GM19467 (cell line): Measurements from ENCODE around the gene ASH1L.
"Not testable (repeated sequence)": the region's sequence is repeated elsewhere in the genome, so short reads cannot be mapped to it uniquely, and the experiment has no call there.

Experiments used
- ATAC-seq: cut with Tn5 transposase; IDR thresholded peaks from one replicate; pipeline ENCODE4 v1.9.1; 2021; ENCODE audit warnings: mild to moderate bottlenecking, moderate library complexity; ENCODE audit not compliant: unreplicated experiment

Gene ASH1L

GRCh38 chr1:155499953-155500639, 62.5 kb downstream of the ASH1L start:
- ATAC-seq: no peak

- no peak for ATAC-seq
These were observed 63.3 kb downstream of the ASH1L start for GRCh38 chr1:155499263-155499662.

GRCh38 chr1:155493595-155493994, 69.0 kb downstream of the ASH1L start:
- not testable (repeated sequence) for ATAC-seq

- ATAC-seq: not testable (repeated sequence)
These were observed 74.2 kb downstream of the ASH1L start for GRCh38 chr1:155488419-155488818.

GRCh38 chr1:155487541-155487940, 75.1 kb downstream of the ASH1L start:
- ATAC-seq: no peak

GRCh38 chr1:155486952-155487351, 75.7 kb downstream of the ASH1L start:
- not testable (repeated sequence) for ATAC-seq

GRCh38 chr1:155485945-155486344, 76.7 kb downstream of the ASH1L start:
- no peak for ATAC-seq

- no peak for ATAC-seq
These were observed 77.4 kb downstream of the ASH1L start for GRCh38 chr1:155485222-155485621.

GRCh38 chr1:155481741-155482241, 80.8 kb downstream of the ASH1L start:
- ATAC-seq: no peak

- no peak for ATAC-seq
These were observed 83.4 kb downstream of the ASH1L start for GRCh38 chr1:155479205-155479604.

GRCh38 chr1:155478270-155478852, 84.2 kb downstream of the ASH1L start:
- ATAC-seq: no peak

GRCh38 chr1:155474146-155474545, 88.5 kb downstream of the ASH1L start:
- no peak for ATAC-seq

- ATAC-seq: no peak
These were observed 89.3 kb downstream of the ASH1L start for GRCh38 chr1:155473151-155473821.

- ATAC-seq: no peak
These were observed 90.0 kb downstream of the ASH1L start for GRCh38 chr1:155472491-155473083.

GRCh38 chr1:155471891-155472290, 90.7 kb downstream of the ASH1L start:
- ATAC-seq: no peak

- no peak for ATAC-seq
These were observed 91.6 kb downstream of the ASH1L start for GRCh38 chr1:155471026-155471425.

GRCh38 chr1:155466996-155467395, 95.6 kb downstream of the ASH1L start:
- no peak for ATAC-seq

GRCh38 chr1:155466617-155466972, 96.0 kb downstream of the ASH1L start:
- ATAC-seq: no peak

- ATAC-seq: no peak
These were observed 98.5 kb downstream of the ASH1L start for GRCh38 chr1:155463865-155464650.

- no peak for ATAC-seq
These were observed 104.5 kb downstream of the ASH1L start for GRCh38 chr1:155458111-155458510.

GRCh38 chr1:155457266-155457665, 105.3 kb downstream of the ASH1L start:
- no peak for ATAC-seq
